Measurements from ENCODE around the gene LLPH.

GRCh38 chr12:66170606-66171005, 40.1 kb upstream of the LLPH start:
- TF ChIP-seq CTCF (IDR thresholded peaks at IDR 0.05) (no peak), USF2 (IDR thresholded peaks at IDR 0.05; ENCODE audit: borderline replicate concordance, low read depth, low read length) (no peak), NFIC (IDR thresholded peaks at IDR 0.05; ENCODE audit: borderline replicate concordance) (no peak), PBX3 (IDR thresholded peaks at IDR 0.05) (no peak), MAX (IDR thresholded peaks at IDR 0.05; ENCODE audit: low read depth) (no peak), EP300 (IDR thresholded peaks at IDR 0.05; ENCODE audit: borderline replicate concordance in 1 of 2, low read depth in 1 of 2, low read length in 1 of 2) (no peak), NRF1 (IDR thresholded peaks at IDR 0.05; ENCODE audit: low read depth, low read length) (no peak), TAF1 (IDR thresholded peaks at IDR 0.05; ENCODE audit: borderline replicate concordance, low read depth, low read length) (no peak), FOXM1 (IDR thresholded peaks at IDR 0.05; ENCODE audit: low read depth) (no peak), RAD21 (IDR thresholded peaks at IDR 0.05; ENCODE audit: low read length) (no peak), REST (IDR thresholded peaks at IDR 0.05; ENCODE audit: low read depth, low read length) (no peak), POLR2AphosphoS5 (IDR thresholded peaks at IDR 0.05; ENCODE audit: low read depth, low read length) (no peak), EZH2phosphoT487 (IDR thresholded peaks at IDR 0.05; ENCODE audit: borderline replicate concordance, low read depth) (no peak), SIN3A (IDR thresholded peaks at IDR 0.05; ENCODE audit: borderline replicate concordance, low read depth, low read length) (no peak)

Measured in SK-N-SH (cell line).